HL-60 (cell line): ENCODE data around the gene AOC3.

ENCODE experiments used
- DNase-seq, 2 experiments: peaks; one replicate each; pipeline ENCODE4 v3.0.0-alpha.2; 2010 to 2020; ENCODE audit warnings: low read depth in 1 of 2, low spot score in 1 of 2
- H3K27ac ChIP-seq: fragments of 250-450 bp; sonication (Bioruptor Pico); replicated peaks from 2 replicates; pipeline ENCODE4 v1.5.1; 2020; ENCODE audit warnings: mild to moderate bottlenecking, moderate library complexity
- H3K27me3 ChIP-seq: fragments of 250-450 bp; sonication (Bioruptor Pico); 2 replicates; pipeline ENCODE4 v1.5.1; 2021; ENCODE audit warnings: mild to moderate bottlenecking, moderate library complexity; ENCODE audit not compliant: insufficient read depth, poor library complexity, severe bottlenecking
- H3K4me3 ChIP-seq: replicated peaks from 2 replicates; pipeline ENCODE4 v1.5.1; 2011; ENCODE audit warnings: mild to moderate bottlenecking, control low read depth, low read length; ENCODE audit not compliant: insufficient read depth
- GABPA ChIP-seq: IDR thresholded peaks from 2 replicates; pipeline ENCODE4 v1.6.1; 2012; ENCODE audit warnings: low read depth
- POLR2AphosphoS5 ChIP-seq: IDR thresholded peaks from 2 replicates; pipeline ENCODE4 v1.6.1; 2012; ENCODE audit warnings: low read depth
- SPI1 ChIP-seq: IDR thresholded peaks from 2 replicates; pipeline ENCODE4 v1.6.1; 2012; ENCODE audit warnings: low read depth, mild to moderate bottlenecking, borderline replicate concordance
- TF ChIP-seq, protein P1 (sequence below): IDR thresholded peaks from one replicate; pipeline ENCODE4 v1.5.1; 2011; ENCODE audit warnings: low read length, control low read depth, inconsistent platforms; ENCODE audit not compliant: insufficient read depth
- TF ChIP-seq, protein P2 (sequence below): IDR thresholded peaks from 2 replicates; pipeline ENCODE4 v1.6.1; 2012; ENCODE audit warnings: low read depth; ENCODE audit not compliant: insufficient replicate concordance

AOC3 gene

DNA sequence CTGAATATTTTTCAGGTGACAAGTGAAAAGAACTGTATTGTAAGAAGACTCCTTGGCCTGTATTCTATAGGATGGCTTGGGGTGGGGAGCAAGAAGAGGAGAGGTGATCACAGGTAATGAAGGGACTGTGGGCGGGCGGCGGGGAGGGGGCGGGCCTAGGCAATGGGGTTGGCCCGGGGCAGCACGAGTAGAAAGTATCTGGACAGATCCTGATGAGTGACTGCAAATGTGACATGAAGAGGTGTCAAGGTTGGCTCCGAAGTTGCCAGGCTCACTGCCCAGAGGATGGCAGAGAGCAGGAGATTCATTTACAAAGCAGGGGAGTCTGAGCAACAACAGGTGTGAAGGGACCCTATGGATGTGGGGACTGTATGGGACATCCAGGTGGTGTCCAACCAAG lies 38.8 kb downstream of the AOC3 start:
- no peak for TF ChIP-seq SPI1
- no peak for TF ChIP-seq GABPA
- TF ChIP-seq, protein P1, sequence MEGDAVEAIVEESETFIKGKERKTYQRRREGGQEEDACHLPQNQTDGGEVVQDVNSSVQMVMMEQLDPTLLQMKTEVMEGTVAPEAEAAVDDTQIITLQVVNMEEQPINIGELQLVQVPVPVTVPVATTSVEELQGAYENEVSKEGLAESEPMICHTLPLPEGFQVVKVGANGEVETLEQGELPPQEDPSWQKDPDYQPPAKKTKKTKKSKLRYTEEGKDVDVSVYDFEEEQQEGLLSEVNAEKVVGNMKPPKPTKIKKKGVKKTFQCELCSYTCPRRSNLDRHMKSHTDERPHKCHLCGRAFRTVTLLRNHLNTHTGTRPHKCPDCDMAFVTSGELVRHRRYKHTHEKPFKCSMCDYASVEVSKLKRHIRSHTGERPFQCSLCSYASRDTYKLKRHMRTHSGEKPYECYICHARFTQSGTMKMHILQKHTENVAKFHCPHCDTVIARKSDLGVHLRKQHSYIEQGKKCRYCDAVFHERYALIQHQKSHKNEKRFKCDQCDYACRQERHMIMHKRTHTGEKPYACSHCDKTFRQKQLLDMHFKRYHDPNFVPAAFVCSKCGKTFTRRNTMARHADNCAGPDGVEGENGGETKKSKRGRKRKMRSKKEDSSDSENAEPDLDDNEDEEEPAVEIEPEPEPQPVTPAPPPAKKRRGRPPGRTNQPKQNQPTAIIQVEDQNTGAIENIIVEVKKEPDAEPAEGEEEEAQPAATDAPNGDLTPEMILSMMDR, result no peak
- TF ChIP-seq, protein P2, sequence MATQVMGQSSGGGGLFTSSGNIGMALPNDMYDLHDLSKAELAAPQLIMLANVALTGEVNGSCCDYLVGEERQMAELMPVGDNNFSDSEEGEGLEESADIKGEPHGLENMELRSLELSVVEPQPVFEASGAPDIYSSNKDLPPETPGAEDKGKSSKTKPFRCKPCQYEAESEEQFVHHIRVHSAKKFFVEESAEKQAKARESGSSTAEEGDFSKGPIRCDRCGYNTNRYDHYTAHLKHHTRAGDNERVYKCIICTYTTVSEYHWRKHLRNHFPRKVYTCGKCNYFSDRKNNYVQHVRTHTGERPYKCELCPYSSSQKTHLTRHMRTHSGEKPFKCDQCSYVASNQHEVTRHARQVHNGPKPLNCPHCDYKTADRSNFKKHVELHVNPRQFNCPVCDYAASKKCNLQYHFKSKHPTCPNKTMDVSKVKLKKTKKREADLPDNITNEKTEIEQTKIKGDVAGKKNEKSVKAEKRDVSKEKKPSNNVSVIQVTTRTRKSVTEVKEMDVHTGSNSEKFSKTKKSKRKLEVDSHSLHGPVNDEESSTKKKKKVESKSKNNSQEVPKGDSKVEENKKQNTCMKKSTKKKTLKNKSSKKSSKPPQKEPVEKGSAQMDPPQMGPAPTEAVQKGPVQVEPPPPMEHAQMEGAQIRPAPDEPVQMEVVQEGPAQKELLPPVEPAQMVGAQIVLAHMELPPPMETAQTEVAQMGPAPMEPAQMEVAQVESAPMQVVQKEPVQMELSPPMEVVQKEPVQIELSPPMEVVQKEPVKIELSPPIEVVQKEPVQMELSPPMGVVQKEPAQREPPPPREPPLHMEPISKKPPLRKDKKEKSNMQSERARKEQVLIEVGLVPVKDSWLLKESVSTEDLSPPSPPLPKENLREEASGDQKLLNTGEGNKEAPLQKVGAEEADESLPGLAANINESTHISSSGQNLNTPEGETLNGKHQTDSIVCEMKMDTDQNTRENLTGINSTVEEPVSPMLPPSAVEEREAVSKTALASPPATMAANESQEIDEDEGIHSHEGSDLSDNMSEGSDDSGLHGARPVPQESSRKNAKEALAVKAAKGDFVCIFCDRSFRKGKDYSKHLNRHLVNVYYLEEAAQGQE, result no peak

DNA sequence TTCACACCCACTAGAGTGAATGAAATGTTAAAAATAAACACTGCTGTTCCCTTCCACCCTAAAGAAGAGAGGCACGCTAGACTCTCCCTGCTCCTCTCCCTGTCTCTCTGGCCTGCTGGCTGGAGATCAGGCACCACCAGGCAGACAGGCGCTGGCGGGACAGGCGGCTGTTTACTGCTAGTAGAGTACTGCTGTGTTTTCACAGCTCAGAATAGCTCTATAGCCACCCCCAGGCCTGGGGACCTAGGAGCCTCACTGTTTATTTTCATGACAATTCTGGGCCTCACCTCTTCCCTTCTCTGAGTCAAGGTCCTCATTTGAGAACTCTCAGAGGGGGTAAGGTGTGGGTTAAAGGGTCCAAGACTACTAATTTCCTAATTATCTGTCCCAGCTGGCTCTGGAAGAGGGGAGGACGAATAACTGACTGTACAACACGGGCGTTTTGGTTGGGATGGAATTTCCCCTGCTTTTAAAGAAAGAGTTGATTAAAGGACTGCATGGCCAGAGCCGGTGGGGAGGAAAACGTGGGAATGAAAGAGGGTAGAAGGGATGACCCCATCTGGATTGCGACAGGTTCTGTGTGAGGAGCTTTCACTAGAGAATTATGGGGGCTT lies 40.6 kb downstream of the AOC3 start:
- no peak overlapping the region for H3K4me3 ChIP-seq
- no peak for DNase-seq
- H3K27me3 ChIP-seq, result no peaks in the 10 kb centered on the region
- H3K27ac ChIP-seq, result no peak overlapping the region
- TF ChIP-seq, protein P1, result no peak
- TF ChIP-seq SPI1 (no peak), GABPA (no peak), POLR2AphosphoS5 (no peak)
- TF ChIP-seq, protein P2, result no peak

More for the DNA sequence above, 38.8 kb downstream of the AOC3 start:
- Histone ChIP-seq H3K4me3 (no peak overlapping the region), H3K27me3 (no peaks in the 10 kb centered on the region), H3K27ac (no peak overlapping the region)
- no peak for DNase-seq

DNA sequence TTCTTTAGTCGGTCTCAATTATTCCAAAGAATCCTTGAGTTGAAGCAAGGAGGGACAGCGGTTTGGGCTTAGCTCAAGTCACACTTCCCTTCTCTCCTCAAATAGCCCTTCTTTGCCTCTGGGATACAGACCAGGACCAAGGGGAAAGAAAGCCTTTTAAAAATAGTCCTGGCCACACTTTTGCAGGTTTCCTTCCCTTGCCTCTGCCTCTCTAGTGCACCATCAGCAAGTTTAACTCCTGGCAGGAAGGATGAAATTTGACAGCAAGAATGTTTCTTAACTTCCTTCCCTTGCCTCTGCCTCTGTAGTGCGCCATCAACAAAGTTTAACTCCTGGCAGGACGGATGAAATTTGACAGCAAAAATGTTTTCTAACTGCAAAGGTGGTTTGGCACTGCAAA lies 42.4 kb downstream of the AOC3 start:
- TF ChIP-seq POLR2AphosphoS5, result no peak
- TF ChIP-seq, protein P2, result peak; percentile 15
- H3K27me3 ChIP-seq, result no peaks in the 10 kb centered on the region
- peak in 1 of 2 experiments; percentile 40 for DNase-seq
- no peak overlapping the region for H3K4me3 ChIP-seq
- peak overlapping the region; percentile 56 for H3K27ac ChIP-seq
